ENCODE results near the gene IL18R1.

IL18R1 gene

GRCh38 chr2:102434655-102435381 is 79.2 kb downstream of the IL18R1 start:
- no peak for DNase-seq (ENCODE audit: low read depth)
- TF ChIP-seq MAX (IDR thresholded peaks at IDR 0.05; ENCODE audit: low read depth, low read length) (no peak), POLR2A (IDR thresholded peaks at IDR 0.05; ENCODE audit: extremely low read depth, insufficient read length) (no peak), MYC (IDR thresholded peaks at IDR 0.05; ENCODE audit: low read depth, low read length) (no peak), CTCF (IDR thresholded peaks at IDR 0.05; ENCODE audit: low read depth, low read length) (no peak)

GRCh38 chr2:102435741-102436140 is 80.1 kb downstream of the IL18R1 start:
- TF ChIP-seq CTCF (IDR thresholded peaks at IDR 0.05; ENCODE audit: low read depth, low read length): no peak
- no peak for TF ChIP-seq POLR2A (IDR thresholded peaks at IDR 0.05; ENCODE audit: extremely low read depth, insufficient read length)
- TF ChIP-seq MYC (IDR thresholded peaks at IDR 0.05; ENCODE audit: low read depth, low read length): no peak
- TF ChIP-seq MAX (IDR thresholded peaks at IDR 0.05; ENCODE audit: low read depth, low read length): no peak

More at GRCh38 chr2:102434655-102435381, 79.2 kb downstream of the IL18R1 start:
- no peak overlapping the region for H3K4me3 ChIP-seq (ENCODE audit: low read depth, low read length)

GRCh38 chr2:102436323-102436722 is 80.7 kb downstream of the IL18R1 start:
- H3K4me3 ChIP-seq (ENCODE audit: low read depth, low read length): no peak overlapping the region
- TF ChIP-seq CTCF (IDR thresholded peaks at IDR 0.05; ENCODE audit: low read depth, low read length): no peak
- no peak for TF ChIP-seq MAX (IDR thresholded peaks at IDR 0.05; ENCODE audit: low read depth, low read length)
- no peak for TF ChIP-seq POLR2A (IDR thresholded peaks at IDR 0.05; ENCODE audit: extremely low read depth, insufficient read length)
- no peak for TF ChIP-seq MYC (IDR thresholded peaks at IDR 0.05; ENCODE audit: low read depth, low read length)
- DNase-seq (ENCODE audit: low read depth): no peak

More at GRCh38 chr2:102435741-102436140, 80.1 kb downstream of the IL18R1 start:
- H3K4me3 ChIP-seq (ENCODE audit: low read depth, low read length): no peak overlapping the region
- no peak for DNase-seq (ENCODE audit: low read depth)

GRCh38 chr2:102437122-102437521 is 81.5 kb downstream of the IL18R1 start:
- no peak for DNase-seq (ENCODE audit: low read depth)
- TF ChIP-seq CTCF (IDR thresholded peaks at IDR 0.05; ENCODE audit: low read depth, low read length) (no peak), POLR2A (IDR thresholded peaks at IDR 0.05; ENCODE audit: extremely low read depth, insufficient read length) (no peak), MYC (IDR thresholded peaks at IDR 0.05; ENCODE audit: low read depth, low read length) (no peak)
- no peak overlapping the region for H3K4me3 ChIP-seq (ENCODE audit: low read depth, low read length)

- no peak for DNase-seq (ENCODE audit: low read depth)
- H3K4me3 ChIP-seq (ENCODE audit: low read depth, low read length): no peak overlapping the region
- TF ChIP-seq POLR2A (IDR thresholded peaks at IDR 0.05; ENCODE audit: extremely low read depth, insufficient read length) (no peak), MAX (IDR thresholded peaks at IDR 0.05; ENCODE audit: low read depth, low read length) (no peak), CTCF (IDR thresholded peaks at IDR 0.05; ENCODE audit: low read depth, low read length) (no peak), MYC (IDR thresholded peaks at IDR 0.05; ENCODE audit: low read depth, low read length) (no peak)
Measured at GRCh38 chr2:102438111-102438510, 82.5 kb downstream of the IL18R1 start.
